ENCODE results near the gene SLC22A12.

DNA sequence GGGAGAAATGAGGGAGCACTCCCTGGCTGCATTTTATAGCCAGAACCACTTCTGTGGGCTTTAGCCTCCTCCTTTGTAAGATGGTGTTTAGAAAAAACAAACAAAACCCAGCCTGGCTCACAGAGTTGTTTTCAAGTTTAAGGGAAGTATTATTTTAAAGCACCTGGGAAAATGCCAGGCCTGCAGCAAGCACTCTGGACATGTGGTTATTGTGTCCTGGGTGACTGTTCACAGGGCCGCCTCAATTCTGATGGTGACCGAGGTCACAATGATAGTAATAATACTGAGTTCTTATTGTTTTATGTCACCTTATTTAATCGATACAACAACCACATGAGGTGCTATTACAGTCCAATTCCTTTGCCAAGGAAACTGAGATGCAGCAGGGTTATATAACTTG, 20.7 kb upstream of the SLC22A12 start:
- TF ChIP-seq CTCF (IDR thresholded peaks at IDR 0.05; ENCODE audit: low read depth, low read length) (no peak), POLR2A (IDR thresholded peaks at IDR 0.05; ENCODE audit: extremely low read depth, insufficient read length) (no peak), MYC (IDR thresholded peaks at IDR 0.05; ENCODE audit: low read depth, low read length) (no peak)

Data from NB4 (cell line).